ENCODE results near the gene TEKT1. TPM values are rescaled to one million over a fixed set of nuclear protein-coding genes. Genes with fewer than 3 reads are reported as not detected.
A peak's percentile ranks its signal among the peaks of the same experiment; 100 is the strongest.

Gene TEKT1
- polyA plus RNA-seq, 1 donor: not detected

DNA sequence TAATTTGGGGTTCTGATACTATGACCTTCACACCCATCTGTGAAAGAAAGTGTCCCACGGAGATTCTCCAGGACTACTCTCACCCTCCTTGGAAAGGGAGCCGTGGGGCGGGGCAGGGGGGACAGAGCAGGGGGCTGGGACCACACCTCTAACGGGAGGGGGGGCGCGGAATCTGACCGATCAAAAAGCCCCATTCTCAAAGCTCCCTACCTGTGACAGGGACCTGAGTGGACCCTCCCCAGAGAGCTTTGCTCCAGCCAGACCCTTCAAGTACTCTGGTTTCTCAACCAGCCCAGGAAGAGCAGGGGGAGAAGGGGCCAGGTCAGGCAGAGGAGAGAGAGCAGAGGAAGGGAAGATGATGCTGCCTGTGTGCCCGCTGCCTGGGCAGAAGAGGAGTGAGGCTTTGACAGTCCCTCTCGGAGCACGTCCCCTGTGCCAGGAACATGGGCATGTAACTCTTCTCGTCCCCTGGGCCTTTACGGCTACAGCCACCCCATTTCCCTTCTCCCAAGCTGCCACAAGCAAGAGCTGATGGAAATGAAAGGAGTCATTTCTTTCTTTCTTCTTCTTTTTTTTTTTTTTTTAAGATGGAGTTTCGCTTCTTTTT, 75.0 kb downstream of the TEKT1 start:
- no peak for DNase-seq

DNA sequence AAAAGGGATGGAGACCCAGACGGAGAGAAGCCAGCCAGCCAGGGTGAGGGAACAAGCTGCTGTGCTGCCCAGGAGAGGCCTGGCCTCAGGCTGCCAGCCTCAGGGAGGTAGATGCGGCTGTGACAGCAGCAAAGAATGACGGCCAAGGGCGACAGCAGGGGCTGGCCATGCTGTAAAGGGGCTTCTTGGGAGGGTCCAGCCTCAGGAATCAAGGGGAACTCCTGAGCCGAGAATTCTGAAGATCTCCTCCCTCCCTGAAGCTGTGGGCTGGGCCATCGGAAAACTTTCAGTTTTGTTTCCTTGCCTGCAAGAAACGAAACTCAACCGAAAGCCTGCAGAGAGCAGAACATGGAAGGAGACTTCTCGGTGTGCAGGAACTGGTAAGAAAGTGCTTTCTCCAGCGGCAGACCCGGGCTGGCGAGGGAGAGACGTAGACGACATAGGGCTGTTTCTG, 75.8 kb downstream of the TEKT1 start, which contains the start of gene XAF1:
Gene XAF1, plus strand, starts transcription at position 316 of the 454 bp plus-strand sequence. Its CDS starts 33 bp downstream, at position 349.
- peak; percentile 59 for DNase-seq

DNA sequence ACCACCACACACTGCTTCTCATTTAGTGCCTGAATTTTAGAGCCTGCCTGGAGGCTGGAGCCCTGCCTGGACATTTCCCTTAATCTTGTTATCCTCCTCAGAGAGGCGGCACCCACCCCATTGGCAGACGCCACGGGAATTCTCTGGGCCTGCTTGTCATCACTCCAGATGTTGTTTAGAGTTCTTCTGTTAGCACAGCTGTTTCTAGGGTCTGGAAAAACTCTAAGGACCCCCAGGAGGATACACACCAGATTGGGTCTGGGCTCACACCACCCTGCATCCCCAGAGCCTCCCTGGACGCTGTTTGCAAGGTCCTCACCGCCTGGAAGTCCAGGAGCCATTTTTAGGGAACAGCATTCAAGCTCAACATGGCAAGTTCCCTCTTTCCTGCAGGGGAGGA, 76.2 kb downstream of the TEKT1 start:
- DNase-seq: no peak

DNA sequence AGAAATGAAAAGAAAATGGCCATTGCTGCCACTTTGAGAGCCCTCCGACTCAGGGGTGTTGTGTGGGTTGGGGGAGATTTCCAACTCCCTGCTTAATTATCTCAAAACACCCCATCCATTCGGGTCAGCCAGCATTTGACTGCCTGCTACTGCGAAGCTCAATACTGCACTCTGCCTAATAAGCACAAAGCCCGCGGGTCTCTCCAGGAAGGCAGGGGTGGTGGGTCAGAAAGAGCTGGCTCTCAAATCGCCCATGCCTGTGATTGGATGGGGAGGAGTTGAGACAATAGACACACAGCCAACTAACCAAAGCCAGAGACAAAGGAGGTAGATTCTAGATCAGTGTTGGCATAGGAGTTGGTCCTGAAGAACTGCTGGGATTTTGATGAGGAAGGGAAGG, 78.0 kb downstream of the TEKT1 start:
- DNase-seq: no peak

DNA sequence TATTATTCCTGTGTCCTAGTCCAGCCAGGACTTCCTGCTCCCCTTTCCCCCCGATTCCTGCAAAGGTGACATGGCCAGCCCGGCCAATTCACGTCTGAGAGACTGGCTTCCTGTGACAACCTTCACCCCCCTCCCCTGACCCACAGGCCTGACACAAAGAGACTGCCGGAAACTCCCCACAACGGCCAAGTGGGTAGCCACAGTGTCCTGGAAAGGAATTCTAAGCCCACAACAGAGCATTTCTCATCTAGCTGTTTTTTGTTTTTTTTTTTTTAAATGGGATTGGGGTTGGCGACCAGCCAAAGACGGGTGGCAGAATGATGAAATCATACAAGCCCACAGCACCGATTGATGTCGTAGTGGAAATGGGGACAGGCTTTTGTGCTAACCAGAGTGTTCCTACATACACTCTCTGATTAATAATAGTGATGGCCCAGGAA, 78.5 kb downstream of the TEKT1 start:
- no peak for DNase-seq

DNA sequence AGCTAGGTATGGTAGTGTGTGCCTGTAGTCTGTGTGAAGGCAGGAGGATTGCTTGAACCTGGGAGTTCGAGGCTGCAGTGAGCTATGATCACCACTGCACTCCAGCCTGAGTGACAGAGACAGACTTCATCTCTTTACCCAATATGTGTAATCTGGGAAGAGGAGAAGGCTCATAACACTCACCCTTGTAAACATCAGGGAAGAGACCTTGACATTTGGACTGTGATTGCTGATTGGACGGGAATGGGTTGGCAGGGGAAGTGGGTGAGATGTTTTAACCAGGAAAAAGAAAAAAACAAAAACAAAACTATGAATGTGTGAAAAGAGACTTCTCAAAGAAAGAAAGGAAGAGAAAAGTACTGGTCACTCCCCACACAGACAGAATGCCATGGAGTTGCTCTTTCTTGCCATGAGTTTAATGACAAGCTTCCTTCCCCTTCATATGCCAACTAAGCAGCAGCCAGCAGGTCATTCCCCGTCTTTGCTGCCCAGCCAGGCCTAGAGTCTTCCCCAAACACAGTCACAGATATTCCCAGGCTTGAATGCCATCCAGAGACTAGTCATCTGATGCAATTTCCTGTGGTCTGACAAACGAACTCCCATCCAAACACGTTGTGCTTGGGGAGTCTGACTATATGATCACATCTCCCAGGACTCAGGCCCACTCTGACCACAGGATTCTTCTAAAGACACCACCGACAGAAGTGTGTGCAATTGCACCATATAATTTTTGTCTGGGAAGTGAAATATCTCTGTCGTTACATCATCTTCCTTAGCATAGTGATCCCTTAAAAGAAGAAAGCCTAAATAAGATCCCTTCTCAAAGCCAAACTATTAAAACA, 79.2 kb downstream of the TEKT1 start:
- DNase-seq: peak; percentile 28

DNA sequence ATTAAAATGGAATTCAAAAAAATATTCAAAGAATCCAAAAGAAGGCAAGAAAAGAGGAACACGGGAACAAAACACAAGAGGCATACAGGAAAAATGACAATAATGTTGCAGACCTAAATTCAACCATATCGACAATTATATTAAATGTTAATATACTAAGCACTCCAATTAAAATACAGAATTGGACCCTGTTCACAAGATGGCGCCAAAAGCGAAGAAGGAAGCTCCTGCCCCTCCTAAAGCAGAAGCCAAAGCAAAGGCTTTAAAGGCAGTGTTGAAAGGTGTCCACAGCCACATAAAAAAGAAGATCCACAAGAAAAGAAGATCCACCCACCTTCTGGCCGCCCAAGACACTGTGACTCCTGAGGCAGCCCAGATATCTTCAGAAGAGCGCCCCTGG, 82.0 kb downstream of the TEKT1 start:
- DNase-seq: no peak

DNA sequence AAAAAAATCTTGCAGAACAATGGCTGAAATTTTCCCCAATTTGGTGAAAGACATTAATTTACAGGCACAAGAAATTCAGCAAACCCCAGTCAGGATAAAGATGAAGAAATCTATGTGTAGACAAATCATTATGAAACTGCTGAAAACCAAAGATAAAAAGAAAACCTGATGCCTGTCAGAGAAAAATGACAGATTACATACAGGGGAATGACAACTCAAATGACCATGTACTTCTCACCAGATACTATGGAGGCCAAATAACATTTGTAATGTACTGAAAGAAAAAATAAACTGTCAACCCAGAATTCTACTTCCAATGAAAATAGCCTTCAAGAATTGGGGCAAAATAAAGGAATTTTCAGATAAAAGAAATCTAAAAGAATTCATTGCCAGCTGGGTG, 82.9 kb downstream of the TEKT1 start:
- DNase-seq: no peak

Other genes with a start within 250 kb of the TEKT1 start
- 12.9 TPM for gene KIAA0753, start 191.0 kb downstream of the TEKT1 start, polyA plus RNA-seq (ENCODE audit: insufficient read length)
- 39.6 TPM for gene TXNDC17, start 190.7 kb downstream of the TEKT1 start, polyA plus RNA-seq (ENCODE audit: insufficient read length)
- 12.2 TPM for gene MED31, start 180.1 kb downstream of the TEKT1 start, polyA plus RNA-seq (ENCODE audit: insufficient read length)
- gene C17orf100, start 180.0 kb downstream of the TEKT1 start, polyA plus RNA-seq (ENCODE audit: insufficient read length): 3.6 TPM
- not detected for gene SLC13A5, start 118.4 kb downstream of the TEKT1 start, polyA plus RNA-seq (ENCODE audit: insufficient read length)
- gene XAF1, start 75.7 kb downstream of the TEKT1 start, polyA plus RNA-seq (ENCODE audit: insufficient read length): 15.2 TPM
- not detected for gene FBXO39, start 55.5 kb downstream of the TEKT1 start, polyA plus RNA-seq (ENCODE audit: insufficient read length)
- 0.79 TPM for gene ALOX12, start 164.3 kb upstream of the TEKT1 start, polyA plus RNA-seq (ENCODE audit: insufficient read length)
- 123 TPM for gene RNASEK, start 180.9 kb upstream of the TEKT1 start, polyA plus RNA-seq (ENCODE audit: insufficient read length)
- 20.9 TPM for gene BCL6B, start 191.3 kb upstream of the TEKT1 start, polyA plus RNA-seq (ENCODE audit: insufficient read length)
- 2.2 TPM for gene SLC16A13, start 204.3 kb upstream of the TEKT1 start, polyA plus RNA-seq (ENCODE audit: insufficient read length)
- 0.50 TPM for gene SLC16A11, start 212.4 kb upstream of the TEKT1 start, polyA plus RNA-seq (ENCODE audit: insufficient read length)
- 1.7 TPM for gene CLEC10A, start 248.5 kb upstream of the TEKT1 start, polyA plus RNA-seq (ENCODE audit: insufficient read length)

Data from hindlimb muscle (tissue), 1 donor.